ENCODE measurements around the gene STAP2.

STAP2 gene

DNA sequence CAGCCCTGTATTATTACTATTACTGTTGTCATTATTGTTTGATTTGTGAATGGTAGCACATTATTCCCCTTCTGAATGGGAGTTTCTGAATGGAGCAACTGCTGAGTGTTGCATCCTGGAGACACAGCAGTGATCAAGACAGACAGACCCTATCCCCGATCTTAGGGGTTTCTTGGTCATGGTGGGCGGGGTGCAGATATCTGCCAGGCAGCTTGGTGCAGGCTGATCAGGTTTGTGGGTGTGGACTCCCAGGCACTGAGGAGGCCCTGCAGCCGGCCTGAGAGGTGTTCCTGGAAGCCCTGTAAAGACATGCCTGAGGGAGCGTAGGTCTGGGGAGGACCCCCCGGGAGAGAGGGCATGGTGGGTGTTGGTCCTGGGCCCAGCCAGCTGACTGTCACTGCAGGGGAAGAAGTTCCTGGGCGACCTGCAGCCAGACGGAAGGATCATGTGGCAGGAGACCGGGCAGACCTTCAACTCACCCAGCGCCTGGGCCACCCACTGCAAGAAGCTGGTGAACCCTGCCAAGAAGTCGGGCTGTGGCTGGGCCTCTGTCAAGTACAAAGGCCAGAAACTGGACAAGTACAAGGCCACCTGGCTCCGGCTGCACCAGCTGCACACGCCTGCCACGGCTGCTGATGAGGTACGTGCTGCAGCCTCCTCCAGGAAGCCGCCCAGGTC lies 6.9 kb upstream of the STAP2 start:
- DNase-seq (ENCODE audit: low read depth in 2 of 2) = no peak
- TF ChIP-seq, protein P1, sequence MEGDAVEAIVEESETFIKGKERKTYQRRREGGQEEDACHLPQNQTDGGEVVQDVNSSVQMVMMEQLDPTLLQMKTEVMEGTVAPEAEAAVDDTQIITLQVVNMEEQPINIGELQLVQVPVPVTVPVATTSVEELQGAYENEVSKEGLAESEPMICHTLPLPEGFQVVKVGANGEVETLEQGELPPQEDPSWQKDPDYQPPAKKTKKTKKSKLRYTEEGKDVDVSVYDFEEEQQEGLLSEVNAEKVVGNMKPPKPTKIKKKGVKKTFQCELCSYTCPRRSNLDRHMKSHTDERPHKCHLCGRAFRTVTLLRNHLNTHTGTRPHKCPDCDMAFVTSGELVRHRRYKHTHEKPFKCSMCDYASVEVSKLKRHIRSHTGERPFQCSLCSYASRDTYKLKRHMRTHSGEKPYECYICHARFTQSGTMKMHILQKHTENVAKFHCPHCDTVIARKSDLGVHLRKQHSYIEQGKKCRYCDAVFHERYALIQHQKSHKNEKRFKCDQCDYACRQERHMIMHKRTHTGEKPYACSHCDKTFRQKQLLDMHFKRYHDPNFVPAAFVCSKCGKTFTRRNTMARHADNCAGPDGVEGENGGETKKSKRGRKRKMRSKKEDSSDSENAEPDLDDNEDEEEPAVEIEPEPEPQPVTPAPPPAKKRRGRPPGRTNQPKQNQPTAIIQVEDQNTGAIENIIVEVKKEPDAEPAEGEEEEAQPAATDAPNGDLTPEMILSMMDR (IDR thresholded peaks at IDR 0.05; ENCODE audit: low read depth, low read length) = no peak
- no peak overlapping the region for H3K4me3 ChIP-seq (replicated peaks in 1 of 2; ENCODE audit: low read depth in 2 of 2, low read length in 2 of 2)

DNA sequence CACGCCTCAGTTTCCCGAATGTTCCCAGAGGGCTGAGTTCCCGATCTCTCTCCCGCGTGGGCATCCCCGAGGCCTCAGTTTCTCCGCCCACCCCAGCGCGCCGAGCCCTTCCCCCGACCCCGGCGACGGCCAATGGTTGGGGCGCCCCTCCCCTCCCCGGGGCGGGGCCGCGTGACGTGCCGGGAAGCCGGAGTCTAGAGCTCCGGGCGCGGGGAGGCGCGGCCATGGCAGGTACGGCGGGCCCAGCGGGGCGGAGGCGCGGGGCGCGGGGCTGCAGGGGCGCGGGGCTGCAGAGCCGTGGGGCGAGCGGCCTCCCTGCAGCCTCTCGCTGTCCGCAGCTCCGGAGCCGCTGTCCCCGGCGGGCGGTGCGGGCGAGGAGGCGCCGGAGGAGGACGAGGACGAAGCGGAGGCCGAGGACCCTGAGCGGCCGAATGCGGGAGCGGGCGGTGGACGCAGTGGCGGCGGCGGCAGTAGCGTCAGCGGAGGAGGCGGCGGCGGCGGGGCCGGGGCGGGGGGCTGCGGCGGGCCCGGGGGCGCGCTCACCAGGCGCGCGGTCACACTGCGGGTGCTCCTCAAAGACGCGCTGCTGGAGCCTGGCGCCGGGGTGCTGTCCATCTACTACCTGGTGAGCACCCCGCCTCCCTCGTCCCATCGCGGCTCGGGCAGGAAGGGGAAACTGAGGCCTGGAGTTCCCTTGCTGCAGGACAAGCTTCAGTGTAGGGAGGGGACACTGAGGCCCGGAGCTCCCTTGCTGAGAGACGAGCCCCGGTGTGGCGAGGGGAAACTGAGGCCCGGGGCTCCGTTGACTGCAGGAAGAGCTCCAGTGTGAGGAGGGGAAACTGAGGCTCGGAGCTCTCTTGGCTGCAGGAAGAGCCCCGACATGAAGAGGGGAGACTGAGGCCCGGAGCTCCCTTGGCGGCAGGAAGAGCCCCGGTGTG lies 5.0 kb upstream of the STAP2 start, which contains the start of gene MPND:
MPND (plus strand) TSS at position 193 of the 938 bp plus-strand sequence; CDS start at position 225, 32 bp downstream.
- TF ChIP-seq, protein P1 (IDR thresholded peaks at IDR 0.05; ENCODE audit: low read depth, low read length) = no peak
- peak; percentile 70 to 81 for DNase-seq (ENCODE audit: low read depth in 2 of 2)
- H3K4me3 ChIP-seq (replicated peaks in 1 of 2; ENCODE audit: low read depth in 2 of 2, low read length in 2 of 2) = peak within 1 kb of the TSS; percentile 70 to 72

DNA sequence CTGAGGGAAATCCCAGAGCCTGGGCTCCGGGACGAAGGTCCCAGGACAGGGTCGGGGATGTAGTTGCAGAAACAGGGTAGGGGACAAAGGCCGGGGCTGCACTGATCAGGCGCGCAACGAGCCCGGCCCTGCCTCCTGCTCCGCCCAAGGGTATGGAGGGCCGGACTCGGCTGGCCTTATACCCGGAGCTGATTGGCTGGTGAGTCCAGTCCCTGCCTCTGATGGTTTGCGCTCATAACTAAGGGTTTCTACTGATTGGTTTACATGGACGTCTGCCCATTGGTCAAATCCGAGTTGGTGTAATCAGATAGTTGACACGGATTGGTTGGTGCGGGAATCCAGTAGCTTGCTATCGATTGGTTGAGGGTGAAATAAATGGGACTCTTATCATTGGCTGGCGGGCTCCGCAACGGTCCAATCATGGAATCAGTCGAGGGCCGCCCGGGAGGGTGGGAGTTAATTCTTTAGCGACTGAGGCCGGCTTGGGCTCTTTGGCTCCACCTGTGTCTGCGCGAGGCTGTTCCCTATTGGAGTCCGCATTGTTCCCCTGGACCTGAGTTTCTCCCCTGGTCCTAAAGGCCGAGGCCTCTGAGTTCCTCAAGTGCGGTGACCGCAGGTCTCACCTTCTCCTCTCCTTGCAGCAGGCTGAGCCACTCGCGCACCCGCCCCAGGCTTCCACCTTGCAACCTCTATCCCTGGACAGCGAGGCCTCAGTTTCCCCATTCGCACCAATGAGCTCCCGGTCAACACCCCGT lies 4.2 kb upstream of the STAP2 start:
- H3K4me3 ChIP-seq (replicated peaks in 1 of 2; ENCODE audit: low read depth in 2 of 2, low read length in 2 of 2) = peak overlapping the region; percentile 70 to 72
- TF ChIP-seq, protein P1 (IDR thresholded peaks at IDR 0.05; ENCODE audit: low read depth, low read length) = peak; percentile 45
- peak; percentile 100 for DNase-seq (ENCODE audit: low read depth in 2 of 2)

- peak overlapping the region; percentile 49 to 62 for H3K4me3 ChIP-seq (replicated peaks in 1 of 2; ENCODE audit: low read depth in 2 of 2, low read length in 2 of 2)
- TF ChIP-seq, protein P1 (IDR thresholded peaks at IDR 0.05; ENCODE audit: low read depth, low read length) = no peak
- DNase-seq (ENCODE audit: low read depth in 2 of 2) = peak; percentile 68 to 75
These were observed 3.6 kb upstream of the STAP2 start for GRCh38 chr19:4342314-4342614.

DNA sequence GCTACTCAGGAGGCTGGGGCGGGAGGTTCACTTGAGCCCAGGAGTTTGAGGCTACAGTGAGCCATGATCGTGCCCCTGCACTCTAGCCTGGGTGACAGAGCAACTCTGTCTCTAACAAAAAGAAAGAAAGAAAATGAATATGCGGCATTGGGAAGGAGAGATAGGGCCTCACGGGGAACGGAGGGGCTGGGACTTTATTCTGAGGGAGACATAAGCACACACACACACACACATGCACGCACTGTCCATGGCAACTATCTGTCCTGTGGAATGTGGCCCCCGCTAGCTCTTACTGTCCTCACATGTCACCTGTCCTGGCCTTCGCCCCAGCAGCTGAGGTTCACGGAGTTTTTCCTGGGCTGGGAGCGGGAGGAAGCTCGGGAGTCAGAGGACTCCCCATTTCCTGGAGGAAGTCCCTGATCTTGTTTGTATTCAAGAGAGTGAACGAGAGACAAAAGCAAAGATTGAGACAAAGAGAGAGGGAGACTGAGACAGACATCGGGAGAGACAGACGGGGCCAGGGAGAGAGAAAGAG lies 654 bp downstream of the STAP2 start:
- TF ChIP-seq, protein P1 (IDR thresholded peaks at IDR 0.05; ENCODE audit: low read depth, low read length) = no peak
- peak overlapping the region; percentile 38 to 51 for H3K4me3 ChIP-seq (replicated peaks in 1 of 2; ENCODE audit: low read depth in 2 of 2, low read length in 2 of 2)
- DNase-seq (ENCODE audit: low read depth in 2 of 2) = peak; percentile 33 to 39

DNA sequence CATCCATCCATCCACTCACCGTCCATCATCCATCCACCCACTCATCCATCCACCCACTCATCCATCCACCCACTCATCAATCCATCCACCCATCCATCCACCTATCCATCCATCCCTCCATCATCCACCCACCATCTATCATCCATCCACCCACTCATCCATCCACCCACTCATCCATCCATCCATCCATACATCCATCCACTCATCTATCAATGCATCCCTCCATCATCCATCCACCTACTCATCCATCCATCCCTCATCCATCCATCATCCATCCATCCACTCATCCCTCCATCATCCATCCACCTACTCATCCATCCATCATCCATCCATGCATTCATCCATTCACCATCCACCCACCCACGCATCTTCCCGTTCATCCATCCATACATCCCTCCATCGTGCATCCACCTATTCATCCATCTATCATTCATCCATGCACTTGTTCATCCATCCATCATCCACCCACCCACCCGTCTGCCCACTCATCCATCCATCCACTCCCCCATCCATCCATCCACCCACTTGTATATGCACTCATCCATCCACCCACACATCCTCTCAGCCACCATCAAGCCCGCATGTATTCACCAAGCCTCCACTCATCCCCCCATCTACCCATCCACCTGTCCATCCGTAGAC lies 3.6 kb downstream of the STAP2 start:
- TF ChIP-seq, protein P1 (IDR thresholded peaks at IDR 0.05; ENCODE audit: low read depth, low read length) = no peak
- H3K4me3 ChIP-seq (replicated peaks in 1 of 2; ENCODE audit: low read depth in 2 of 2, low read length in 2 of 2) = no peak overlapping the region
- no peak for DNase-seq (ENCODE audit: low read depth in 2 of 2)
